Measurements from ENCODE around the gene QSOX2. TPM values are rescaled to one million over a fixed set of nuclear protein-coding genes. Genes with fewer than 3 reads are reported as not detected.

The QSOX2 gene
- total RNA-seq, 2 donors from 2014 or later = 4.3 to 12.2 TPM

DNA sequence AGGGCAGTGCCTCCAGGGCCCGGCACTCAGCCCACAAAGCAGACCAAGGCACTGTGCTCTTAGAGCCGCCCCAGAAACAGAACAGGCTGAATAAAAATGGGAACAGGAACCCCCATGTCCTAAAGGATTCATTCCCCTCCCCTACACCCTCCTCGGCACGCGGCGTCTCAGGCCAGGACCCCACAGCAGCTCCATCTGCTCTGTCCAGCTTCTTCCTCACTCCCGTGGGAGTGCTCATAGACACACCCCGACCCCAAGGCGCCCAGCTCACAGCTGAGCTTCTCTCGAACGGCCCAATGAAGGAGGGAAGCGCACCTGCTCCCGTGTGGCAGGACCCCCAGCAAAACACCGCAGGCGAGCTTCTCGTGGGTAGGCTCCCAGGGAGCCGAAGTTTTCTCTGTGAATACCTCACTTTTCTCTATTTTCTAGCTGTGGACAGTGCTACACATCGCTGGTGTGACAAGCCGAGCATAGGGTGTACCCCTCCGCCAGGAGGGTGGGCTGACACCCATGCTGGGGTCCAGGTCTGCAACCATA lies 15.4 kb upstream of the QSOX2 start:
- TF ChIP-seq POLR2A (IDR thresholded peaks at IDR 0.05) = no peak
- TF ChIP-seq, protein P1, sequence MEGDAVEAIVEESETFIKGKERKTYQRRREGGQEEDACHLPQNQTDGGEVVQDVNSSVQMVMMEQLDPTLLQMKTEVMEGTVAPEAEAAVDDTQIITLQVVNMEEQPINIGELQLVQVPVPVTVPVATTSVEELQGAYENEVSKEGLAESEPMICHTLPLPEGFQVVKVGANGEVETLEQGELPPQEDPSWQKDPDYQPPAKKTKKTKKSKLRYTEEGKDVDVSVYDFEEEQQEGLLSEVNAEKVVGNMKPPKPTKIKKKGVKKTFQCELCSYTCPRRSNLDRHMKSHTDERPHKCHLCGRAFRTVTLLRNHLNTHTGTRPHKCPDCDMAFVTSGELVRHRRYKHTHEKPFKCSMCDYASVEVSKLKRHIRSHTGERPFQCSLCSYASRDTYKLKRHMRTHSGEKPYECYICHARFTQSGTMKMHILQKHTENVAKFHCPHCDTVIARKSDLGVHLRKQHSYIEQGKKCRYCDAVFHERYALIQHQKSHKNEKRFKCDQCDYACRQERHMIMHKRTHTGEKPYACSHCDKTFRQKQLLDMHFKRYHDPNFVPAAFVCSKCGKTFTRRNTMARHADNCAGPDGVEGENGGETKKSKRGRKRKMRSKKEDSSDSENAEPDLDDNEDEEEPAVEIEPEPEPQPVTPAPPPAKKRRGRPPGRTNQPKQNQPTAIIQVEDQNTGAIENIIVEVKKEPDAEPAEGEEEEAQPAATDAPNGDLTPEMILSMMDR (IDR thresholded peaks at IDR 0.05) = no peak
- no peak for TF ChIP-seq POLR2AphosphoS5 (IDR thresholded peaks at IDR 0.05)
- WGBS = 89% methylated on average over 20 of the region's 20 CpGs
- Histone ChIP-seq H3K27ac (no peak overlapping the region), H3K4me3 (no peak overlapping the region), H3K27me3 (replicated peaks; ENCODE audit: insufficient read depth) (no peaks in the 10 kb centered on the region), H3K36me3 (no peaks in the 10 kb centered on the region), H3K9me3 (no peaks in the 10 kb centered on the region), H3K4me1 (replicated peaks) (no peaks in the 10 kb centered on the region)
- no peak for DNase-seq (ENCODE audit: low spot score)
- intact Hi-C loops (cut with DNase I) = no loop called here

DNA sequence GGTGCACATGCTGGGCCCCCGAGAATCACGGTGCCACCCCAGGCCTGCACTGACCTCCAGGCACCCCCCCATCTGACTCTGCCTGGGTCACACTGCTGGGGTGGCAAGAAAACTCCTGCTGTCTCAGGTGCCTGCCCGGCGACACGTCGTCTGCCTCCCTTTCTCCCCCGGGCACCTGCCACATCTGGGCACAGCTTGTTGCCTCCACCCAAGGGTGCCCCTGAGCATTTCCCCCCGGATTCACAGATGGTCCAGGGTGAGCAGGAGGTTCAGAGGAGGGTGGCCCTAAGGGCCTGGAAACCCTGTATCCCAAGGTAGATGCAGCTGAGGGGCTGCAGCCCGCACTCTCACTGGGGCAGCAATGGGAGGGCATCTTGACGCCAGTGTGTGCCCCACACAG lies 14.9 kb upstream of the QSOX2 start:
- no peak for DNase-seq (ENCODE audit: low spot score)
- intact Hi-C loops (cut with DNase I) = no loop called here
- no peak overlapping the region for H3K4me3 ChIP-seq
- H3K9me3 ChIP-seq = no peaks in the 10 kb centered on the region
- no peaks in the 10 kb centered on the region for H3K4me1 ChIP-seq (replicated peaks)
- no peaks in the 10 kb centered on the region for H3K36me3 ChIP-seq
- 90% methylated on average over 10 of the region's 10 CpGs for WGBS
- no peak for TF ChIP-seq POLR2A (IDR thresholded peaks at IDR 0.05)
- TF ChIP-seq POLR2AphosphoS5 (IDR thresholded peaks at IDR 0.05) = no peak
- TF ChIP-seq, protein P1 (IDR thresholded peaks at IDR 0.05) = no peak
- no peak overlapping the region for H3K27ac ChIP-seq
- H3K27me3 ChIP-seq (replicated peaks; ENCODE audit: insufficient read depth) = no peaks in the 10 kb centered on the region

DNA sequence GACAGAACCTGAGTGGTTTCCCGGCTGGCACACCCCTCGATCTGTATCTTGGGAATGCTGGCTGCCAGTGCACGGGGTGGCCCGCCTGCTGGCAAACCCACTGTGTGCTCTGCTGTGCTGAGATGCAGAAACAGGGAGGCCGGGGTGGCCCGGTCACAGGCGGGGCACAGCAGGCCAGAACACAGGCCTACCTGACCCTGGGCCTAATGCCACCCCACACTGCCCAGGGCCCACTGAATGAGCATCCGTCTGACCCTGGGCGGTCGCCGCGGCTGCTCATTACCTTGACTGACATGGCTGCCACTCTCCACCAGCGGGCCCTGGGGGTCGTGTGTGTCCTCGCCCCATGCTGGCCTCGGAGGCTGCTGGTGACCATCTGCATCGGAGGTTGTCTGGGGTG lies 14.2 kb upstream of the QSOX2 start:
- TF ChIP-seq POLR2AphosphoS5 (IDR thresholded peaks at IDR 0.05) (no peak), POLR2A (IDR thresholded peaks at IDR 0.05) (no peak)
- TF ChIP-seq, protein P1 (IDR thresholded peaks at IDR 0.05) = no peak
- intact Hi-C loops (cut with DNase I) = no loop called here
- no peak for DNase-seq (ENCODE audit: low spot score)
- 94% methylated on average over 14 of the region's 17 CpGs for whole genome bisulfite sequencing
- Histone ChIP-seq H3K4me3 (no peak overlapping the region), H3K36me3 (no peaks in the 10 kb centered on the region), H3K27ac (no peak overlapping the region), H3K4me1 (replicated peaks) (no peaks in the 10 kb centered on the region), H3K27me3 (replicated peaks; ENCODE audit: insufficient read depth) (no peaks in the 10 kb centered on the region), H3K9me3 (no peaks in the 10 kb centered on the region)

DNA sequence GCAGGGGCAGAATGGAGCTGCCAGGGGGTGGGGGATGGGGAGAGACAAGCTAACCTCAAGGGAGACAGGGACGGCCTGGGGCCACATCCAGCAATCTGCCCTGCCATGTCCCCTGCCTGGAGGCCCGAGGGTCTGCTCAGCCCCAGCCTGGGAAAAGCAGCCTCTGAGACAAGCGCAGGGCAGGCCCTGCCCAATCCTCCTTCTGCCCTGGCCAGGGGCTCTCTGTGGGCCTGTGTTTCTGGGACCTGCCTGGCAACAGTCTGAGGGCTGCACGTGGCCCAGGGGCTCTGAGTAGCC lies 13.9 kb upstream of the QSOX2 start:
- no peak overlapping the region for H3K27ac ChIP-seq
- 78% methylated on average over 3 of the region's 4 CpGs for WGBS
- H3K36me3 ChIP-seq = no peaks in the 10 kb centered on the region
- H3K4me1 ChIP-seq (replicated peaks) = no peaks in the 10 kb centered on the region
- no peak overlapping the region for H3K4me3 ChIP-seq
- H3K27me3 ChIP-seq (replicated peaks; ENCODE audit: insufficient read depth) = no peaks in the 10 kb centered on the region
- TF ChIP-seq POLR2A (IDR thresholded peaks at IDR 0.05) (no peak), POLR2AphosphoS5 (IDR thresholded peaks at IDR 0.05) (no peak)
- TF ChIP-seq, protein P1 (IDR thresholded peaks at IDR 0.05) = no peak
- intact Hi-C loops (cut with DNase I) = no loop called here
- H3K9me3 ChIP-seq = no peaks in the 10 kb centered on the region
- no peak for DNase-seq (ENCODE audit: low spot score)

DNA sequence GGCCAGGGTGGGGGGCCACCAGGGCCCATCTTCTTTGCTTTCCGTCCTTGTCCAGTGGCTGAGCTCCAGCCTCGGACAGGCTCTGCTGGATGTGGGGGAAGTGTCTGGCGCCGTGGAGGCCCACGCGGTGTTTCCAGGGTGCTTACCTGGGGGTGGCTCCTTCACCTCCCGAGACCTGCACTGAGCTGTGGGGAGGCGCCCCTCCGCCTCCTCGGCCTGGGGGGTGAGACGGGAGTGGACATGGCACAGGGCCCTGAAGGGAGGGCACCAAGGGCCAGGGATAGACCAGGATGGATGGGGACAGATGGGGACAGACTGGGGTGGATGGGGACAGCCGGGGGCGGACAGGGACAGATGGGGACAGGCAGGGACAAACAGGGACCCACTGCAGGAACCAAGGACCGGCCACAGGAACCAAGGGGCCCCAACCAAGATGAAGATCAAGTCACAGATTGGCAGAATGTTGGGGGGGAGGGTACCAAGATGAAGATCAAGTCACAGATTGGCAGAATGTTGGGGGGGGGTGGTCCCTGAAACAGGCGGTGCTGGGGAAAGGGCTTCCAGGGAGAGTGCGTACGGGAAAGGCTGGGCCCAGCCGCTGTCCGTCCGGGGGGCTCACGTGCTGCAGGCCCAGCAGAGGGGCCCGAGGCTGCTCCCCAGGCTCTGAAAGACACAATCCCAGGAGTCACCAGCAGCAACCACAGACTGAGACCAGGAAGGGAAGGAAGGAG lies 13.3 kb upstream of the QSOX2 start:
- TF ChIP-seq, protein P1 (IDR thresholded peaks at IDR 0.05) = no peak
- no peak for TF ChIP-seq POLR2A (IDR thresholded peaks at IDR 0.05)
- TF ChIP-seq POLR2AphosphoS5 (IDR thresholded peaks at IDR 0.05) = no peak
- WGBS = 86% methylated on average over 22 of the region's 22 CpGs

More for the DNA sequence above, 13.3 kb upstream of the QSOX2 start:
- intact Hi-C loops (cut with DNase I) = no loop called here
- Histone ChIP-seq H3K9me3 (no peaks in the 10 kb centered on the region), H3K4me3 (no peak overlapping the region), H3K36me3 (no peaks in the 10 kb centered on the region), H3K27ac (no peak overlapping the region), H3K4me1 (replicated peaks) (no peaks in the 10 kb centered on the region), H3K27me3 (replicated peaks; ENCODE audit: insufficient read depth) (no peaks in the 10 kb centered on the region)
- DNase-seq (ENCODE audit: low spot score) = no peak
